Measurements from ENCODE around the gene TMUB2.

- TF ChIP-seq, protein P1, sequence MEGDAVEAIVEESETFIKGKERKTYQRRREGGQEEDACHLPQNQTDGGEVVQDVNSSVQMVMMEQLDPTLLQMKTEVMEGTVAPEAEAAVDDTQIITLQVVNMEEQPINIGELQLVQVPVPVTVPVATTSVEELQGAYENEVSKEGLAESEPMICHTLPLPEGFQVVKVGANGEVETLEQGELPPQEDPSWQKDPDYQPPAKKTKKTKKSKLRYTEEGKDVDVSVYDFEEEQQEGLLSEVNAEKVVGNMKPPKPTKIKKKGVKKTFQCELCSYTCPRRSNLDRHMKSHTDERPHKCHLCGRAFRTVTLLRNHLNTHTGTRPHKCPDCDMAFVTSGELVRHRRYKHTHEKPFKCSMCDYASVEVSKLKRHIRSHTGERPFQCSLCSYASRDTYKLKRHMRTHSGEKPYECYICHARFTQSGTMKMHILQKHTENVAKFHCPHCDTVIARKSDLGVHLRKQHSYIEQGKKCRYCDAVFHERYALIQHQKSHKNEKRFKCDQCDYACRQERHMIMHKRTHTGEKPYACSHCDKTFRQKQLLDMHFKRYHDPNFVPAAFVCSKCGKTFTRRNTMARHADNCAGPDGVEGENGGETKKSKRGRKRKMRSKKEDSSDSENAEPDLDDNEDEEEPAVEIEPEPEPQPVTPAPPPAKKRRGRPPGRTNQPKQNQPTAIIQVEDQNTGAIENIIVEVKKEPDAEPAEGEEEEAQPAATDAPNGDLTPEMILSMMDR (IDR thresholded peaks at IDR 0.05) = no peak
- TF ChIP-seq POLR2A (IDR thresholded peaks at IDR 0.05) = no peak
Observed at GRCh38 chr17:44155488-44155887, 31.3 kb upstream of the TMUB2 start.
